Measurements from ENCODE around the gene FAM20A.

- TF ChIP-seq CTCF (IDR thresholded peaks at IDR 0.05) (no peak), EZH2 (IDR thresholded peaks at IDR 0.05; ENCODE audit: borderline replicate concordance, insufficient read depth, low read depth, low read length, poor library complexity, severe bottlenecking) (no peak)
Measured at GRCh38 chr17:68584581-68585303, 16.4 kb downstream of the FAM20A start.

Data from B cell (primary cell).